Gastroesophageal sphincter (tissue), 4 donors: Measurements from ENCODE around the gene SLFN12L. TPM values are rescaled to one million over a fixed set of nuclear protein-coding genes. Genes with fewer than 3 reads are reported as not detected.
"Not testable (repeated sequence)": the region's sequence is repeated elsewhere in the genome, so short reads cannot be mapped to it uniquely, and the experiment has no call there.

Experiments
- ATAC-seq: fragments of 150-250 bp; one replicate; pipeline ENCODE4 v1.9.1; 2016; ENCODE audit warnings: mild to moderate bottlenecking, moderate library complexity
- H3K27ac ChIP-seq, 4 donors: fragments of 200-600 bp; sonication (generic) in 3 of 4; 1 replicate in 3 of 4; 2 replicates in 1 of 4; pipeline ENCODE4 v1.5.1; 2016 to 2019
- H3K27me3 ChIP-seq: fragments of 200-600 bp; sonication (generic); one replicate; pipeline ENCODE4 v1.5.1; 2019
- H3K36me3 ChIP-seq, 2 donors: fragments of 200-600 bp; sonication (generic); one replicate each; pipeline ENCODE4 v1.5.1; 2019; ENCODE audit warnings: control low read depth in 1 of 2
- H3K4me1 ChIP-seq, 3 donors: fragments of 200-600 bp; sonication (generic); 1 replicate in 2 of 3; 2 replicates in 1 of 3; pipeline ENCODE4 v1.5.1; 2016 to 2019; ENCODE audit warnings: control low read depth in 2 of 3
- H3K4me3 ChIP-seq, 2 donors: fragments of 200-600 bp; sonication (generic); one replicate each; pipeline ENCODE4 v1.5.1; 2019; ENCODE audit warnings: mild to moderate bottlenecking in 1 of 2, moderate library complexity in 1 of 2
- H3K9me3 ChIP-seq, 3 donors: fragments of 200-600 bp; sonication (generic); one replicate each; pipeline ENCODE4 v1.5.1; 2017 to 2019; ENCODE audit warnings: control low read depth in 2 of 3
- EP300 ChIP-seq: sonication (generic); formaldehyde crosslinking; IDR thresholded peaks from one replicate; pipeline ENCODE4 v1.6.1; 2017; ENCODE audit warnings: antibody characterized with exemption, mild to moderate bottlenecking
- POLR2A ChIP-seq, 2 donors: fragments of 450-650 bp; IDR thresholded peaks; one replicate each; pipeline ENCODE4 v1.6.1; 2017; ENCODE audit warnings: antibody characterized with exemption in 2 of 2, mild to moderate bottlenecking in 2 of 2, moderate library complexity in 1 of 2
- POLR2AphosphoS5 ChIP-seq: sonication (generic); formaldehyde crosslinking; IDR thresholded peaks from one replicate; pipeline ENCODE4 v1.6.1; 2017; ENCODE audit warnings: antibody characterized with exemption
- WGBS, 2 donors: methylation state at CpG; one replicate each; pipeline ENCODE4 v1.1.5; 2018; ENCODE audit warnings: low coverage in 1 of 2; 5-methylcytosine and 5-hydroxymethylcytosine counted together
- total RNA-seq, 4 donors: library from RNA; depleted of rRNA; stranded (reverse); fragments of >200 nt; gene quantifications; one replicate each; pipeline ENCODE4 v1.1.0, GENCODE V29; 2016
- TF ChIP-seq, protein P1 (sequence below), 4 experiments: fragments of 200-600 bp in 2 of 4; fragments of 450-650 bp in 2 of 4; sonication (generic) in 1 of 4; IDR thresholded peaks; one replicate each; pipeline ENCODE4 v1.5.1; 2017 to 2019; ENCODE audit warnings: antibody characterized with exemption in 4 of 4, mild to moderate bottlenecking in 2 of 4, moderate library complexity in 2 of 4

Gene SLFN12L
- total RNA-seq, 4 donors from 2014 or later = 0.17 to 1.9 (median 0.92) TPM

GRCh38 chr17:35515027-35515426, 22.5 kb downstream of the SLFN12L start:
- Histone ChIP-seq H3K27me3 (peaks cover 65% of the 10 kb centered on the region), H3K4me1 (no peaks in the 10 kb centered on the region), H3K36me3 (no peaks in the 10 kb centered on the region), H3K9me3 (peaks cover 0 to 5% (median 0%) of the 10 kb centered on the region in 3 donors), H3K27ac (no peak overlapping the region), H3K4me3 (no peak overlapping the region)
- TF ChIP-seq POLR2A (IDR thresholded peaks at IDR 0.05) (no peak), POLR2AphosphoS5 (no peak), EP300 (no peak)
- TF ChIP-seq, protein P1, sequence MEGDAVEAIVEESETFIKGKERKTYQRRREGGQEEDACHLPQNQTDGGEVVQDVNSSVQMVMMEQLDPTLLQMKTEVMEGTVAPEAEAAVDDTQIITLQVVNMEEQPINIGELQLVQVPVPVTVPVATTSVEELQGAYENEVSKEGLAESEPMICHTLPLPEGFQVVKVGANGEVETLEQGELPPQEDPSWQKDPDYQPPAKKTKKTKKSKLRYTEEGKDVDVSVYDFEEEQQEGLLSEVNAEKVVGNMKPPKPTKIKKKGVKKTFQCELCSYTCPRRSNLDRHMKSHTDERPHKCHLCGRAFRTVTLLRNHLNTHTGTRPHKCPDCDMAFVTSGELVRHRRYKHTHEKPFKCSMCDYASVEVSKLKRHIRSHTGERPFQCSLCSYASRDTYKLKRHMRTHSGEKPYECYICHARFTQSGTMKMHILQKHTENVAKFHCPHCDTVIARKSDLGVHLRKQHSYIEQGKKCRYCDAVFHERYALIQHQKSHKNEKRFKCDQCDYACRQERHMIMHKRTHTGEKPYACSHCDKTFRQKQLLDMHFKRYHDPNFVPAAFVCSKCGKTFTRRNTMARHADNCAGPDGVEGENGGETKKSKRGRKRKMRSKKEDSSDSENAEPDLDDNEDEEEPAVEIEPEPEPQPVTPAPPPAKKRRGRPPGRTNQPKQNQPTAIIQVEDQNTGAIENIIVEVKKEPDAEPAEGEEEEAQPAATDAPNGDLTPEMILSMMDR (IDR thresholded peaks at IDR 0.05) = no peak
- WGBS, 2 donors = 49 to 60% methylated on average over 1 to 8 of the region's 21 CpGs
- ATAC-seq = no peak

GRCh38 chr17:35514564-35514963, 22.9 kb downstream of the SLFN12L start:
- 17 to 30% methylated on average over 2 of the region's 2 CpGs for WGBS, 2 donors
- H3K27me3 ChIP-seq = peaks cover 65% of the 10 kb centered on the region
- H3K4me3 ChIP-seq = no peak overlapping the region

DNA sequence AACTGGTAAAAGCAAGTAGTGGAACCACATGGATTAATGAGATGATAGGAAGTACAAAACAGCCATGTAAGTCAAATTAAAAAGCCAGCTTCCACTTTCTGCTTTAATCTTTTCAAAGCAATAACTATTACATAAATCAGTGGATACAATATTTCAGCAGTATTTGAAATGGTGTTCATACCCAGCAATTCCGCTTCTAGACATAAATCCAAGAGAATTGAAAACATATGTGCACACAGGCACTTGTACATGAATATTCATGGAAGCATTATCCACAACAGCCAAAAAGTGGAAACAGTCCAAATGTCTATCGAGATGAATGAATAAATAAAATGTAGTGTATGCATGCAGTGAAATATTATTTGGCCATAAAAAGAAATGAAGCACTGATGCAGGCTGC, 27.4 kb downstream of the SLFN12L start:
- no peak overlapping the region for H3K27ac ChIP-seq
- 67 to 100% methylated on average over 2 of the region's 2 CpGs for WGBS, 2 donors
- peaks cover 0 to 14% (median 0%) of the 10 kb centered on the region in 3 donors for H3K9me3 ChIP-seq
- H3K4me3 ChIP-seq = no peak overlapping the region
- H3K4me1 ChIP-seq = no peaks in the 10 kb centered on the region
- no peak for TF ChIP-seq POLR2AphosphoS5
- TF ChIP-seq, protein P1 (IDR thresholded peaks at IDR 0.05) = no peak
- TF ChIP-seq POLR2A (IDR thresholded peaks at IDR 0.05) = no peak
- no peak for TF ChIP-seq EP300
- no peak for ATAC-seq
- peaks cover 47% of the 10 kb centered on the region for H3K27me3 ChIP-seq
- H3K36me3 ChIP-seq = no peaks in the 10 kb centered on the region

More at GRCh38 chr17:35514564-35514963, 22.9 kb downstream of the SLFN12L start:
- no peak for ATAC-seq
- TF ChIP-seq EP300 (no peak), POLR2A (IDR thresholded peaks at IDR 0.05) (no peak), POLR2AphosphoS5 (no peak)
- TF ChIP-seq, protein P1 (IDR thresholded peaks at IDR 0.05) = no peak
- H3K9me3 ChIP-seq = peaks cover 0 to 5% (median 0%) of the 10 kb centered on the region in 3 donors
- no peaks in the 10 kb centered on the region for H3K4me1 ChIP-seq
- H3K27ac ChIP-seq = no peak overlapping the region
- H3K36me3 ChIP-seq = no peaks in the 10 kb centered on the region

GRCh38 chr17:35507714-35508113, 29.8 kb downstream of the SLFN12L start:
- not testable (repeated sequence) for H3K4me3 ChIP-seq, H3K36me3 ChIP-seq, H3K27ac ChIP-seq, H3K4me1 ChIP-seq, ATAC-seq
- Histone ChIP-seq H3K9me3 (peaks cover 0 to 14% (median 0%) of the 10 kb centered on the region in 3 donors), H3K27me3 (peaks cover 45% of the 10 kb centered on the region)
- 80 to 82% methylated on average over 1 to 3 of the region's 3 CpGs for WGBS, 2 donors

DNA sequence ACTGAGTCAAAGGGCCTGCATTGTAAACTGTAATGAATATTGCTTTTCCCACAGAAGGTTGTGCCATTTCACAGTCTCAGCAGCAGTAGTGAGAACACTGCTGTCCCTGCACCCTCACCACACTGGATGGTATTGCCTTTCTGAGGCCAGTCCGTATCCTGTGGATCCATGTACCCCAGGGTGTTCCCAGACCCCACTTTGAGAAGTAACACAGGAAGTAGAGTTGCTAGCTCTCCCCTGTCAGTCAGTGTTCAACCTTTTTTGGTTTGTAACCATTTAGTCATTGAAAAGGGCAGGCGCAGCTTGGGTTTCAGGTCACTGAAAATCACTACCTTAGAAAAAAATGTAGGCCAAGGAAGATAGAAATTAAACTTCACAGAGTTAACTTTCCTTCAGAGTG, 37.9 kb downstream of the SLFN12L start:
- H3K36me3 ChIP-seq = no peaks in the 10 kb centered on the region
- H3K4me1 ChIP-seq = peaks cover 0 to 7% (median 4%) of the 10 kb centered on the region in 3 donors
- 50 to 100% methylated on average over 1 to 2 of the region's 2 CpGs for WGBS, 2 donors
- ATAC-seq = no peak
- TF ChIP-seq, protein P1 (IDR thresholded peaks at IDR 0.05) = no peak
- TF ChIP-seq POLR2AphosphoS5 (no peak), POLR2A (IDR thresholded peaks at IDR 0.05) (no peak), EP300 (no peak)
- H3K27ac ChIP-seq = no peak overlapping the region
- no peak overlapping the region for H3K4me3 ChIP-seq
- H3K9me3 ChIP-seq = no peaks in the 10 kb centered on the region
- H3K27me3 ChIP-seq = peaks cover 88% of the 10 kb centered on the region
